DMS79 (cell line): ENCODE results near the gene GLRA1.

ENCODE experiments used
- DNase-seq: peaks from one replicate; lab custom pipeline; 2025; lab: John Stamatoyannopoulos, UW

The GLRA1 gene

GRCh38 chr5:151924564-151925301 is at the start of gene GLRA1:
GLRA1 (minus strand) TSS chr5:151924851; CDS start chr5:151924549, 302 bp downstream.
- no peak for DNase-seq

GRCh38 chr5:151970885-151971284 is 46.2 kb upstream of the GLRA1 start:
- no peak for DNase-seq

- DNase-seq: no peak
Observed at GRCh38 chr5:151967865-151968264, 43.2 kb upstream of the GLRA1 start.

GRCh38 chr5:151966046-151966445 is 41.4 kb upstream of the GLRA1 start:
- no peak for DNase-seq

- DNase-seq: no peak
Observed at GRCh38 chr5:151964471-151964870, 39.8 kb upstream of the GLRA1 start.

- DNase-seq: no peak
Observed at GRCh38 chr5:151961557-151961956, 36.9 kb upstream of the GLRA1 start.

GRCh38 chr5:151958111-151958510 is 33.5 kb upstream of the GLRA1 start:
- no peak for DNase-seq

- no peak for DNase-seq
Observed at GRCh38 chr5:151956725-151957124, 32.1 kb upstream of the GLRA1 start.

- DNase-seq: no peak
Observed at GRCh38 chr5:151954255-151954654, 29.6 kb upstream of the GLRA1 start.

- DNase-seq: no peak
Observed at GRCh38 chr5:151953833-151954232, 29.2 kb upstream of the GLRA1 start.

GRCh38 chr5:151952238-151952637 is 27.6 kb upstream of the GLRA1 start:
- DNase-seq: no peak

- no peak for DNase-seq
Observed at GRCh38 chr5:151950706-151951105, 26.1 kb upstream of the GLRA1 start.

GRCh38 chr5:151949701-151950308 is 25.2 kb upstream of the GLRA1 start:
- no peak for DNase-seq

GRCh38 chr5:151949113-151949512 is 24.5 kb upstream of the GLRA1 start:
- DNase-seq: no peak

- no peak for DNase-seq
Observed at GRCh38 chr5:151947931-151948608, 23.4 kb upstream of the GLRA1 start.

GRCh38 chr5:151937851-151938250 is 13.2 kb upstream of the GLRA1 start:
- no peak for DNase-seq

GRCh38 chr5:151935135-151935695 is 10.6 kb upstream of the GLRA1 start:
- peak; percentile 95 for DNase-seq

- no peak for DNase-seq
Observed at GRCh38 chr5:151931260-151931659, 6.6 kb upstream of the GLRA1 start.

- no peak for DNase-seq
Observed at GRCh38 chr5:151926188-151926587, 1.5 kb upstream of the GLRA1 start.

- DNase-seq: no peak
Observed at GRCh38 chr5:151925340-151925739, 689 bp upstream of the GLRA1 start.

- DNase-seq: no peak
Observed at GRCh38 chr5:151923866-151924476, 680 bp downstream of the GLRA1 start.

- DNase-seq: no peak
Observed at GRCh38 chr5:151921916-151922315, 2.7 kb downstream of the GLRA1 start.
